Tibial artery (tissue), 4 donors: Measurements from ENCODE around the gene SLC25A10.

Experiments used
- DNase-seq, 2 donors: peaks; one replicate each; pipeline ENCODE4 v3.0.0-alpha.2; 2019
- H3K27ac ChIP-seq, 2 donors: fragments of 200-600 bp; sonication (generic) in 1 of 2; 1 replicate in 1 of 2; 2 replicates in 1 of 2; pipeline ENCODE4 v1.5.1; 2018 to 2019; ENCODE audit warnings: mild to moderate bottlenecking in 1 of 2
- H3K27me3 ChIP-seq, 2 donors: fragments of 200-600 bp; sonication (generic) in 1 of 2; one replicate each; pipeline versions ENCODE4 v1.5.1 to v1.6.0; 2016 to 2019
- H3K36me3 ChIP-seq, 3 donors: fragments of 200-600 bp; sonication (generic) in 2 of 3; one replicate each; pipeline ENCODE4 v1.5.1; 2016 to 2019; ENCODE audit warnings: mild to moderate bottlenecking in 2 of 3
- H3K4me1 ChIP-seq, 4 donors: fragments of 200-600 bp; sonication (generic) in 2 of 4; 1 replicate in 3 of 4; 2 replicates in 1 of 4; pipeline ENCODE4 v1.5.1; 2016 to 2019
- H3K4me3 ChIP-seq, 2 donors: fragments of 200-600 bp; sonication (generic) in 1 of 2; 1 replicate in 1 of 2; 2 replicates in 1 of 2; pipeline ENCODE4 v1.5.1; 2018 to 2019; ENCODE audit warnings: mild to moderate bottlenecking in 2 of 2
- H3K9me3 ChIP-seq, 3 donors: fragments of 200-600 bp; sonication (generic) in 1 of 3; one replicate each; pipeline ENCODE4 v1.5.1; 2016 to 2019
- CTCF ChIP-seq, 2 experiments: fragments of 200-600 bp in 1 of 2; fragments of 450-650 bp in 1 of 2; IDR thresholded peaks; one replicate each; pipeline ENCODE4 v1.5.1; 2017 to 2019; ENCODE audit warnings: antibody characterized with exemption in 2 of 2, mild to moderate bottlenecking in 1 of 2, moderate library complexity in 1 of 2
- intact Hi-C: fragments of 100-400 bp; cut with DNase I; formaldehyde crosslinking; loops from one replicate; pipeline ENCODE4 v1.15.0; 2023; ENCODE audit warnings: low total_unique reads

Gene SLC25A10

GRCh38 chr17:81713556-81714411 lies 1.7 kb downstream of the SLC25A10 start:
- Histone ChIP-seq H3K36me3 (peaks cover 0 to 32% (median 0%) of the 10 kb centered on the region in 3 donors), H3K9me3 (no peaks in the 10 kb centered on the region), H3K4me1 (peaks cover 0 to 43% (median 25%) of the 10 kb centered on the region in 4 donors), H3K27ac (no peak overlapping the region), H3K4me3 (no peak overlapping the region), H3K27me3 (peaks cover 0 to 7% of the 10 kb centered on the region in 2 donors)
- no peak for TF ChIP-seq CTCF (IDR thresholded peaks at IDR 0.05)
- intact Hi-C loops: no loop called here
- DNase-seq: no peak

- Histone ChIP-seq H3K27ac (no peak overlapping the region), H3K4me3 (no peak overlapping the region), H3K36me3 (peaks cover 0 to 34% (median 0%) of the 10 kb centered on the region in 3 donors), H3K4me1 (peaks cover 0 to 43% (median 25%) of the 10 kb centered on the region in 4 donors), H3K9me3 (no peaks in the 10 kb centered on the region), H3K27me3 (peaks cover 0 to 7% of the 10 kb centered on the region in 2 donors)
- TF ChIP-seq CTCF (IDR thresholded peaks at IDR 0.05): no peak
- no peak for DNase-seq
- intact Hi-C loops: no loop called here
Observed at GRCh38 chr17:81714412-81715106, 2.5 kb downstream of the SLC25A10 start.

- peaks cover 0 to 42% (median 24%) of the 10 kb centered on the region in 4 donors for H3K4me1 ChIP-seq
- peaks cover 0 to under 1% of the 10 kb centered on the region in 2 donors for H3K27me3 ChIP-seq
- intact Hi-C loops: no loop called here
- no peaks in the 10 kb centered on the region for H3K9me3 ChIP-seq
- no peak overlapping the region for H3K4me3 ChIP-seq
- no peak for TF ChIP-seq CTCF (IDR thresholded peaks at IDR 0.05)
- no peak overlapping the region for H3K27ac ChIP-seq
- DNase-seq: no peak
- H3K36me3 ChIP-seq: peaks cover 0 to 34% (median 0%) of the 10 kb centered on the region in 3 donors
Observed at GRCh38 chr17:81715107-81715871, 3.2 kb downstream of the SLC25A10 start.

GRCh38 chr17:81715872-81716673 lies 4.0 kb downstream of the SLC25A10 start:
- Histone ChIP-seq H3K9me3 (no peaks in the 10 kb centered on the region), H3K36me3 (peaks cover 0 to 34% (median 0%) of the 10 kb centered on the region in 3 donors), H3K27ac (no peak overlapping the region), H3K4me3 (no peak overlapping the region), H3K4me1 (peaks cover 0 to 34% (median 18%) of the 10 kb centered on the region in 4 donors), H3K27me3 (no peaks in the 10 kb centered on the region)
- no peak for DNase-seq
- TF ChIP-seq CTCF (IDR thresholded peaks at IDR 0.05): no peak
- intact Hi-C loops: no loop called here

- Histone ChIP-seq H3K27ac (no peak overlapping the region), H3K27me3 (no peaks in the 10 kb centered on the region), H3K4me1 (peaks cover 0 to 28% (median 13%) of the 10 kb centered on the region in 4 donors), H3K9me3 (no peaks in the 10 kb centered on the region), H3K4me3 (no peak overlapping the region), H3K36me3 (peaks cover 0 to 34% (median 0%) of the 10 kb centered on the region in 3 donors)
- intact Hi-C loops: no loop called here
- DNase-seq: no peak
- TF ChIP-seq CTCF (IDR thresholded peaks at IDR 0.05): no peak
Observed at GRCh38 chr17:81716674-81716996, 4.6 kb downstream of the SLC25A10 start.
